8988T (cell line): ENCODE results near the gene HOXC9.

Source experiments
- DNase-seq: peaks from one replicate; pipeline ENCODE4 v3.0.0; 2011

The HOXC9 gene

DNA sequence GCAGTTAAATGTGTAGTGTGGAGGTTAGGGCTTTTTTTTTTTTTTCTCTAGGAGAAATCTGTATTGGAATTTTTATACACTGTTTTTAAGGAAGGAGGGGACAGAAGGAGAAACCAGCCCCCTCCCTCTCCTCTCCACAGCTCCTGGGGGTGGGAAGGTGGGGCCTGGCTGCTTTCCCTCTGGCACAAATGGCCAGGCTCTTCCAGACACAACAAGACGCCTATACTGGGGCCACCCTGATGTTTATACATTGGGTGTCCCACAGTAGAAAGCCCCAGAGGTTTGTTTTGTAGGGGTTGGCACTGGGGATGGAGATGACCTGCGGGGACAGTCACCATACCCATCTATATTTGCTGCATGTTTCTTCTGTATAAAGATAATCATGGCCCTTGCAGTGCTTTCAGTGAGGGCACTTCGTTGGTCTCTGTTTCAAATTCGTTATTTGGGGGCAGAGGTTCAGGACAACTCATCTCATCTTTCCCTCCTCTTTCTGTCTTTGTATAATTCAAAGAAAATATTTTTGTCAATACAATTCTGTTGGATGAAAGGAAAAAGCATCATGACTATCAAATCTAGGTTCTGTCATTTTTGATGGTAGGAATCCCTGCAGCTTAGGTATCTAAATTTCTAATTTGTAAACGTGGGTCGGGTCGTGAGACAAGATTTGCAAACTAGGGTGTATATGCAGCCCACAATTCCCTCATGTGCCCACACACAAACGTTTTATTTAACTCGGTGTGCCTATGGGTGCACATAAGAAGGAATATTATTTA is 23.0 kb upstream of the HOXC9 start:
- no peak for DNase-seq

DNA sequence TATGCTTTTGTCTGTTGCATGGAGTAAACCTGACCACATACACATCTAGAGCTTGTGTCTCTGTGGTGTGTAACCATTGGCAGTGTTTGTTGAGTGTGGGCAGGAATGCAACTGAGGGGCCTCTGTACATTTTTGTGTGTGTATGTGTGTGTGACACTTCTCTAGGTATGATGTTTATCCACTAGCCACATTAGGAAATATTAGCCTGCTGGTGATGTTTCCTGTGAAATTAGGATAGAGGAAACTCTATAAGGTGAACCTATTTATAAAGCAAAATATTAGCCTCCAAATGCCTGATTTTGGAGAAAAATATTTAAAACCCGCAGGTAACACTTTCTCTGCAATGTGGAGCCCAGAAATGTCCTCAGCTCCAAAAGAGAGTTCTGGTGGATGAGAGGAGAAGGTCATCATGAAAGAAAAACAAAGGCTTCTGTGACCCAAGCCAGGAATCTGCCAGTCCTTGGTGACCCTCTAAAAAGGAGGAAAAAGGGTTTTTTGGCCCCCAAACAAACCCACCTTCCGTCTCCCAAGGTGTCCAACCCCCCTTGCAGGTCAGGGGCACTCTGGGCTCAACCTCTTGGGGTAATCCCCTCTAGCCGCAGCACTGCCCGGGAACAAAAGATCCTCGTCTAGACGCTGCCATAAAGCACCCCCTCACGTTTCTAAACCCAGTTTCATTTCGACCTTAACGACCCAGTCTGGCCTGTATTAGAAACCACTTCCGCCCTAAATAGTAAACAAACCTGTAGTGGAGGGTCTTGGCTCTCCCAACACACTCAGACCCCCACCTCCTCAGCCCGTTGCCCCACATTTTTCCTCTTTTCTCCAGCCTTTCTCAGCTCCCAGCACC is 22.1 kb upstream of the HOXC9 start:
- DNase-seq = no peak

DNA sequence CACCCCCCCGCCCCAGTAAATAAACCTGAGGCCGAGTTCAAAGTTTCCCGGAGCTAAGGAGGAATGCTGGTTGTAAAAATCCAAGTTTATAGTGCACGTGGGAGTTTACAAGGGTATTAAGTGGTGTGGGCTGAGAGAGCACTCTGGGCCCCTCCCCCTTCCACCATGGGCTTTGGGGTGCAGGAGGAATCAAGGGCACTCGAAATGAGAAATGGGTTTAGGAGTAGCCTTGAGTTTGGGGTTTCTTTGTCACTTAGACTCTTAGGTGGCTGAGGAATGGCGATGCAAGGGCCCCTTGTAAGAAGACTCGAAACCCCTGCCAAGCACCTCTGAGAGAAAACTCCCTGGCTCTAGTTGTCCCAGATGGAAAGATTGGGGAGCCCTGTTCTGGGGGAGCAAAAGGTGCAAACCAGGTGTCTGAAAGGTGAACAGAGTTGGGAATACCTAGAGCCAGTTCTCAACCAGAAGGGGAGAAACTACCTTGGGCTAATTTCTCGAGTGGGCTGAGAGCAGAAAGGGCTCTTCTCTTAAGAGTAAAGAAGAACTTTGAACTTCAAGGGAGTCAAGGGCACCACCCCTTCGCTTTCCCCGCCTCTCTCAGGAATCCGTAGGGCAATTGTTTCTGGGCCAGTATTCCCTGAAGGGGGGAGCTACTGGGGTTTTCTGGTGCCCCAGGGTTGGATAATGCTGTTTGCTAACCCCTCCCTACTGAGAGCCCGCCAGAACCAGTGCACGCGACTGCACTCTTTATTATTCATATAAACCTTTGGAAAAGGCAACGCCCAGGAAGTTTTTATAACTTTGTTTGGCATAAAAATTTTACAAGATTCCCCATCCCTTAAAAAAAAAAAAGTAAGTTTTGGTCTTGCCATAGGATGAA is 21.2 kb upstream of the HOXC9 start:
- no peak for DNase-seq

DNA sequence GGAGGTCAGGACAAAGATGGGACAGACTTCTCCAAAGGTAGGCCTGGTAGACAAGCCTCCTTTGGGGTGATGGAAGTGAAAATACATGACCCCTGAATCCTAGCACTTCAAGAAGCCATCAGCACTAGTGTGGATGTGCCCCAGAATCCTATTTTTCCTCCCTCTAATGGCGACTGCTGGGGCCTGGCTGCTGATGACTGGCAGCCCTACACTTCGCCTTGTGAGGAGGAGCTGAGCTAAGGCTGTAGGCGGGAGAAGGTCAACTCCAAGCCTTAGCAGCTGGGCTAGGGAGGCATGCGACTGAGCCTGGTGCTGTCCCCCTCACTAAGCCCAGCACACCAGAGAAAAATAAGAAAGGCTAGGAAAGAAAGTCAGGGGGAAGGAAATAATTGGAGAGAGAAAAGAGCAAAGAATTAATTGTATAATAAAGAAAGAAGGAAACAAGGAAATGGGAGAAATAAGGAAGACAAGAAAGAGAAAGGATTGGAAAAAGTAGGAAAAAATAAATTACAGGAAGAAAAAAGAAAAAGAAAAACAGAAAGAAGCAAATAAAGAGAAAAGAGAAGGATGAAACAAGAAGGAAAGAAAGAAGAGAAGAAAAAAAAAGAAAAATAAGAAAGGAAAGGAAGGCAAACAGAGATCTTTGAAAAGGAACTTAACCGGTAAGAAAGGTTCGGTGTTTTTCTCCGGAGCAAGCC is 19.7 kb upstream of the HOXC9 start:
- no peak for DNase-seq

DNA sequence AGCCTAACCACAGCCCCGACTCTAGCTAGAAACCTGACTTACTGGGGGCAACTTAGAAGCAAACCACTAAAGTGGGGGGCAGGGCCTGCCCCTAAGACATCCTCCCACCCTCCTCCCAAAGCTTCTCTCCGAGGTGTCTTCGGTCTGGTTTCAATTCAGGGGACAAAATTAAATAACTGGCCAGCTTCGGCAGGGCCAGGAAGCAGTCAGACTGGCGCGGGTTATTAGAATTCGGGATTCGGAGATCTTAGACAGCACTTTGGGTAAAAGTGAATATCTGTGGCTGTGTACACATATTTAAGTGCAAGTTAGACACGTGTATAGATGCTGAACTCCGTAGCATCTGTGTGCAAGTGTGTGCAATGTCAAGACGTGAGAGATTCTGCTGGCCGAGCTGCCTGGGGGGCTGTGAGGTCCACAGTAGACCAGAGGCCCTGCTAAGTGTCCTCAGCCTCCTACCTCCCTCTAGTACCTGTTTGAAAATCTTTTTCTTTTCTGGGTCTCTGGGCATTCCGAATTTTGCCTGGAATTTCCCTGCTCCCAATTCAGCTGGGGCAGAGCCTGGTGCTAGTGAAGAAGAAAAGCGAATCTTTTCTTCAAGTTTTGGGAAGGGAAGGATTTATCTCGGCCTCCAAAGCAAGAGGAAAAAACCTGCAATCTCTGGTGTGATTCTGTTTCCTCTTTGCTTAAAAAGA is 19.0 kb upstream of the HOXC9 start:
- DNase-seq = no peak

DNA sequence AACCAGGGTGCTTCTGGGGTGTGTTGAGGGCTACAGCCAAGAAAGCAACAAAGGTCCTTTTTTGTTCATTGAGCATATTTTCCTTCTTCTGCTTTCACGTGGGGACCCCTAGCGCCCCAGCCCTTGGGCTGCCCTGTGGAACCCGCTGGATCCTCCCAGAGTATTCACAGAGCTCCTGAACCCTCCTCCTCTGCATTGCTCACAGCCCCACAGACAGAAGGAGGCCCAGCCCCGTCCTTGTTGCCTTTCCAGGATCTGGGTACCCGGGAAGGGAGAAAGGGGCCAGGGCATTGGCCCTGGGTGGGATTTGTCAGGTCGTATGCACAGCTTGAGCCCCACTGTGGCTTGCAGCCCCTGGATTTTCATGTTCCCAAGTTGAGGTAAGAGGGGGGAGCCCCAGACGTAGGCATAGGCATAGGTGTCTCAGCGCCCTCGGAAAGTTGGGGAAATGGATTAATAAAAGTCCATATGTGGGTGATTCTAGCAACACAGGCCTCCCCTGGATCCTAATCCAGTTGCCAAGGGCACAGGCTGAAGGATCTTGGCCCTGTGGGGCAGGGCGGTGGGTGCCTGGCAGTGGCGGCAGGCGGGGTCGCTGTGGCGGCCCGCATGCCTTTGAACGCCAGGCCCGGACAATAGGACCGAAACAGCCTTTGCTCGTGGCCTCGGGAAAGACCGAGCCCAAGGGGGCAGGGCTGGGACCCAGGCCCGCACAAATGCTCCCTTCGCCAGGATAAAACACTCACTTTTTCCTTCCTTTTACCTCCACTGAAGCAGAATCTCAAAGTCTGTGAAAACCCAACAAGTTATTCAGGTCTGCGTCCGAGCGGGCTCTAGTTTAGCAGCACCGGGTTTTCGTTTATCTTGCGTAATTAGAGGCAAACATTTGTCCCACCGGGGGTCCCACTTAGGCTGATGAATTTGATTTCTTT is 18.1 kb upstream of the HOXC9 start:
- DNase-seq = no peak

DNA sequence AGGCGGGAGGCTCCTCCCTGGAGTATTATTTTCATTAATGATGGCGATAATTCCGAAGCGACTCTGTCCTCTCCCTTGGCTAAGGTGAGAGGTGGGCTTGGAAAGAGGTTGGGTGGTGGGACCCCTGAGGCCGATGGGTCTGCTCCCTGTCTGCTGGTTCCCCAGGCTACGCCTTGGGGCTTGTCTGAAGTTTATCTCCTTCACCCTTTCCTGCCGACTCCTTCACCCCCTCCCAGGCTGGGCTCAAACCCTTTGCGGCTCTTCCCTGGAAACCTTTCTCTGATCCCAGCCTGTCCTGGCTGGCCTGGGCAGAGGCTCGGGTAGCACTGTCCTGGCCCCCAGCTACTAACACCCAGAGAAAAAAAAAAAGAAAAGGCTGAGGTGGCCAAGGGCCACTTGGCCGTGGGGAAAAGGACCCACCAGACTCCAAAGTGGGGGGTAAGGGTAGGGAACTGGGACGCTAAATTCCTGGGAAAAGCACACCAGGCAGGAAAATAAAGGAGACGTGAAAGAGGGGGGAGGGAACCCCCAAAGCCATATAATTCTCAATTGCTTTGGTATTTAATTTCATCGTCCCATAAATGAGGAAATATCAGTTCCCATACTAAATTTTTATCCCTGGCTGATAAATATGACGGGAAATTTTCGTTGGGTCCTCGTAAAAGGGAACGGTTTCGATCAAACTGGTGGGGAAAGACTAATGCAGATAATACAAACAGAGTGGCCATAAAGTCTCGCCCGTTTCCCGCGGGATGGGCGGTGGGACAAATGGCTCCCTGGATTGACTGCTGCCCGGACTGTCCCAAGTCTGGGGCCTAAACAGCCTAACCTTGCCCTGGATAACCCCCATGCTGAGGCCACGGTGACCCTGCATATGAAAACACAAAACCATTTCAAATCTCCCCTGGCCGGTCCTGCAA is 17.1 kb upstream of the HOXC9 start:
- no peak for DNase-seq

DNA sequence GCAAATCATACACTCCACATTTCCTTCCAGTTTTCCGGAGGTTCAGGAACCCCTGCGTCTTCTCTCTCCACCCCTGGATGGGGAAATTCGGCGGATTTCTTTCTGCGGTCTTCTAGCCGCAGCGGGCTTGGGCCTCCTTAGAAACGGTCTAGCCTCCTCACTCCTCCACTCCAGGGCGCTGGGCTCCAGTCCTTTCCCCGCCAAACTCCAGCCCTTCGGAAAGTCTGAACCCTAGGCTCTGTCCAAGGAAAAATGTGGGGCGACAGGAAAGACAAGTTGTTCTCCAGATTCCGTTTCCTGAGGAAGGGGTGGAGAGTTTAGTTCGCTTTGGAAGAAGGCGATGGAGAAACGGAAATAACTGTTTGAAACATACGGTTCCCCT is 16.4 kb upstream of the HOXC9 start:
- no peak for DNase-seq

DNA sequence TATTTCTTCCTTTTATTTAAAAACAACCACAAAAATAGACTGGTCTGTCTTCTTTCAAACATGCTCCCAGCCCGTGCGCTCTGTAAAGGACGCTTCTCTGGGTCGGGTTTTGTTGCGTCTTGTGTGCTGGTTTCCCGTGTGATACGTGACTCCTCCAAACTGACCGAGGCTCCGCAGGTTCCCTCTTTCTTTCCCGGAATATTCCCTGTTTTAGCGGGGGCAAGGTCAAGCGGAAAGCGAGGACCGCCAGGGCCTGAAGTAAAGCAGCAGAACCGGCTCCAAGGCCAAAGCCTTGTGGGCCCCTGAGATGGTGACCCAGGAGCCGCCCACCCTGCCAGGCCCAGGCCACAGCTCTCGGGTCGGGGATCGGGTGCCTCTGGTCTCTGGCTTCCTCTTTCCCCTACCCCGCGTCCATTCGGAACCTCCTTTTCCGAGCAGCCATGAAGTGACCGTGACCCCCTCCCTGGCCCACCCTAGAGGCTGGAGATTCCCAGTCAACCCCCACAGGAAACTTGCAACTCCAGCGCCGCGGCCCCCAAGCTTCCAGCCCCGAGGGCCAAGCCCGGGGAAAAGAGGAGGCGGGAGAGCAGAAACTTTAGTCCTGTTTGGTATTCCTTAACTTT is 15.9 kb upstream of the HOXC9 start:
- DNase-seq = no peak

DNA sequence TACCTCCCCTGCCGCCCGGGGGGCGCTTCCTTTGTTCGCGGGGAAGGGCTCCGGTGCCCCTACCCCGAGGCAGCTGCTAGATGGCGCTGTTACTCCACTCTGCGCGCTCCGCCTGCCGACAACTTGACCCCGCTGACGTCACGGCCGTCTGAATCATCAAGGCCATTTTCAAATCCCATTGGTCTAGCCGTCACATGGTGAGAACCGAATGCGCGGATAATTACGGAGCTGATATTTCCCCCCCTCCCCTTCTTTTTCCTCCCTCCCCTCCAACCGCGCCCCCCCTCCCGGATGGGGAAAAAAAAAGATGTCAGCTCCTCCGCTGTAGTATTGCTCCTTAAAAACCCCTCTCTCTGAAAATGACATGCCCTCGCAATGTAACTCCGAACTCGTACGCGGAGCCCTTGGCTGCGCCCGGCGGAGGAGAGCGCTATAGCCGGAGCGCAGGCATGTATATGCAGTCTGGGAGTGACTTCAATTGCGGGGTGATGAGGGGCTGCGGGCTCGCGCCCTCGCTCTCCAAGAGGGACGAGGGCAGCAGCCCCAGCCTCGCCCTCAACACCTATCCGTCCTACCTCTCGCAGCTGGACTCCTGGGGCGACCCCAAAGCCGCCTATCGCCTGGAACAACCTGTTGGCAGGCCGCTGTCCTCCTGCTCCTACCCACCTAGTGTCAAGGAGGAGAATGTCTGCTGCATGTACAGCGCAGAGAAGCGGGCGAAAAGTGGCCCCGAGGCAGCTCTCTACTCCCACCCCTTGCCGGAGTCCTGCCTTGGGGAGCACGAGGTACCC is 14.9 kb upstream of the HOXC9 start, which contains the start of gene HOXC10:
Gene HOXC10, plus strand, starts transcription at position 246 of the 791 bp plus-strand sequence. Its CDS starts 114 bp downstream, at position 360.
- DNase-seq = peak; percentile 99

DNA sequence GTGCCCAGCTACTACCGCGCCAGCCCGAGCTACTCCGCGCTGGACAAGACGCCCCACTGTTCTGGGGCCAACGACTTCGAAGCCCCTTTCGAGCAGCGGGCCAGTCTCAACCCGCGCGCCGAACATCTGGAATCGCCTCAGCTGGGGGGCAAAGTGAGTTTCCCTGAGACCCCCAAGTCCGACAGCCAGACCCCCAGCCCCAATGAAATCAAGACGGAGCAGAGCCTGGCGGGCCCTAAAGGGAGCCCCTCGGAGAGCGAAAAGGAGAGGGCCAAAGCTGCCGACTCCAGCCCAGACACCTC is 14.3 kb upstream of the HOXC9 start:
- DNase-seq = no peak

DNA sequence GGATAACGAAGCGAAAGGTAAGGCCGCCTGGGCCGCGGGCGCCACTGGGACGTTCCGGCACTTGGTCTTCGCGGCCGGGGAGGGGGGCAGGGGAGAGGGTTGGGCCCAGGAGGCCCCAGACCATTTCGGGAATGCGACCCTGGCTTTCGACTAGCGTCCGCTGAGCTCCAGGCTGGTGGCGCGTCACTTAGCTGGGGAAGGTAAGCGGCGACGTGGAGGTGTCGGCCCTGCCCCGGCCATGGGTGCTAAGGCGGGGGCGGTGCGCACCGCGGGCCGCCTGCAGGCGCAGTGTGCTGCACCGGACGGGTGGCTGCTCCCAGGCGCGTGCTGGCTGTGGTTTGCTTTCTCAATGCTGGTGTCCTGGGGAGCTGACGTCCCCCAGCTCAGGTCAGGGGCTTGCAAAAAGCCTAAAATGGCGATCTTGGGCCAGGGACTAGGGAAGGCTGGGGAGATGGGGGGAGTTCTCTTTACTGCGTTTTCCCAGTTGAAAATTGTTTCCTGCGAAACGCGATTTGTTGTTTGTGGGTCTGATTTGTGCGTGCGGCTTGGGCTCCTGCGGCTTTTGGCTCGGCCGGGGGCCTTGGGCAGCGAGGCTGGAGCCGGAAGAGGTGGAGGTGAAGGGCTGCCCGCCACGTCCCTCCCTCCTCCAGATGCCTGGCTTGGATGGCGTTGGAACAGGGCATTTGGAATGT is 13.8 kb upstream of the HOXC9 start:
- DNase-seq = no peak

DNA sequence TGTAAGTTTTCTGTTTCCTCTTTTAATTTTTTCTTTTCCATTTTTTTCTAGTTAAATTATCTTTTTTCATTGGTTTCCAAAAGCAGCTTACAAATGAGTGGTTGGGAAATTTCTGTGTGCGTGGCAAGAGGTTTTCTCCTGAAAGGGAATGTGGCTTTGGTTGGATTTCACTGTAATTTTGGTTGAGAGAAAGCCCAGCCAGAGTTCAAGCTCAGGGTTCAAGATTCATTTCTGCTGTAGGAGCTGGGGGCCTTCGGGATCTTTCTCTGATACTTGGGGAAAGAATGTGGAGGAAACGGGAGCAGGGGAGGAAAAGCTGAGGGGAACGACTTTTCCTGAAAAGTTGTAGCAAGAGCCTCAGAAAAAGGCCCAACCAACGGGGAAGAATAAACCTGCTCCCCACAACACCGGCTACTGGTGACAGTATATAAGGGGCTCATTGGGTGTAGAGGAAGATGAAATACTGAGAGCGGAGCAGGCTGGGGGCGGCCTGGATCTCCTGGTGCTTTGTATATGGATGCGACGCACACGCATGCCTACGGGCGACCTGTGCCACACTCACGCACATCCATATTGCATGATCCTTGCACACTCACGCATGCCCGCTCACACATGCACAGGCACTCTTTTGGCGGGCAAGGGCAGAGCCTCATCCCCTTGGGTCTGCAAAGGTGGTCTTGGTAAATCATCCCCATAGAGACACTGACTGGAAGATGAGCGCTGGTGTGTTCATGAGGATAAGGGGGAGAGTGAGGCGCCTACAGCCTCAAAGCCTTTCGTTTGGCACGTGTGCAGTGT is 13.1 kb upstream of the HOXC9 start:
- no peak for DNase-seq

DNA sequence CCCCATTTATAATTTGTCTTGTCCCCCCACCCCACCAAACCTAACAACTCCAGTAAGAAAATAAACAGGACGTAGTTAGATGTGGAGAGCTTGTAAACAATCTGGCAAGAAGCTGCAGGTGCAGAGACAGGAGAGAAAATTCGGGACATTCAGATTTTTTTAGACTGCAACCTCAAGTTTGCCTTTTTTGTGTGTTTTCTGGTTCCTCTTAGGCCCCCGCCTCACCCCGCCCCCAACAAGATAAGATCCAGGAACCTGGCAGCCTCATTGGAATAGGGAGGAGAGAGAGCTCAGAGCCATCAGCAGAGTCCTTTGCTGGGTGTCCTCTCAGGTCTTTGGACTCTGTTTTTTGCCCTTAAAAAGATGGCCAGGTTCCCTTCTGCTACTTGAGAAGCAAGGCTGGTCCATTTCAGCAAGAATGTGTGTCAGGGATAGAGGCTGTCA is 12.2 kb upstream of the HOXC9 start:
- DNase-seq = no peak

DNA sequence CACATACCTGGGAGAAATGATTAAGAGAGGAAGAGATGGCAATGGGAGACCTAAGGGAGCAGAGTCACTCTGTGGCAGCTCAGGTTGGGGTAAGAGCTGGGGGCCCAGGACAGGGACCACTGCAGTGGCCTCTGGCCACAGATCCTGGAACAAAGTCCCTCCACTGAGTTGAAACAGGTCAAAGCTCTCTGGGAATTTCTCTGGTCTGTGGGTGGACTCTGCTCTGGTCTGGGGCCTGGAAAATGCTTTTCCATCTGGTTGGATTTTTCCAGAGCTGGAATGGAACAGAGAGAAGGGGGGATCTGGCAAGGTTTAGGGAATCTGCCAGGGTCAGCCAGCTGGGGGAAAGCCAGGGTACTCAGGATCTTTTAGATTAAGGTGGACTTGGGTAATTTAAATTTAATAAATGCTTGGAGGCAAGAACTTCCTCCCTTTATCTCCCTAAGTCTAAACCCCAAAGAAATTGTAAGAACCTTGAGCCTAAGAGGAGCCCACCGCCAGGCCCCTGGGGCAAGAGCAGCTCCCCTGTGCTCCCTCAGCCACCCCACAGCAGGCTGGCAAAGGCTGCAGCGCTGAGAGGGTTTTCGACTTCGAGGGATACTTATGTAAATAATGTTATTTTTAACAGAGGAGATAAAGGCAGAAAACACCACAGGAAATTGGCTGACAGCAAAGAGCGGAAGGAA is 11.3 kb upstream of the HOXC9 start:
- DNase-seq = no peak
